MCF 10A (cell line): Measurements from ENCODE around the gene RECK. TPM values are rescaled to one million over a fixed set of nuclear protein-coding genes. Genes with fewer than 3 reads are reported as not detected.

Experiments
- BruUV-seq: library from RNA; stranded (reverse); fragments of 400-500 nt; replicated peaks from 2 replicates; lab custom pipeline; 2021; lab: Mats Ljungman, UMichigan
- CTCF ChIA-PET: fragments of 300-600 bp; sonication (Branson Sonifier 250); formaldehyde crosslinking; extraction: SDS; loops from one replicate; lab custom pipeline; 2021; ENCODE audit warnings: antibody characterized with exemption, inconsistent platforms; lab: Yijun Ruan, JAX
- POLR2A ChIA-PET: fragments of 300-600, 350-650 bp; sonication (Branson Sonifier 250); formaldehyde crosslinking; extraction: SDS; loops from one replicate; lab custom pipeline; 2020; ENCODE audit warnings: antibody characterized with exemption, inconsistent platforms; lab: Yijun Ruan, JAX
- DNase-seq: peaks from one replicate; pipeline ENCODE4 v3.0.0-alpha.2; 2018; ENCODE audit not compliant: unreplicated experiment
- H3K27ac Mint-ChIP-seq: one replicate; pipeline ENCODE4 v1.8.0; 2022; ENCODE audit warnings: mild to moderate bottlenecking, low read depth, mixed read lengths; ENCODE audit not compliant: unreplicated experiment
- H3K27me3 Mint-ChIP-seq: one replicate; pipeline ENCODE4 v1.8.0; 2022; ENCODE audit warnings: mixed read lengths; ENCODE audit not compliant: insufficient read depth, unreplicated experiment
- H3K36me3 Mint-ChIP-seq: one replicate; pipeline ENCODE4 v1.8.0; 2022; ENCODE audit warnings: mild to moderate bottlenecking, moderate library complexity, mixed read lengths; ENCODE audit not compliant: insufficient read depth, unreplicated experiment
- H3K4me1 Mint-ChIP-seq: one replicate; pipeline ENCODE4 v1.8.0; 2022; ENCODE audit warnings: mixed read lengths; ENCODE audit not compliant: insufficient read depth, unreplicated experiment
- H3K4me3 Mint-ChIP-seq: one replicate; pipeline ENCODE4 v1.8.0; 2022; ENCODE audit warnings: mild to moderate bottlenecking, moderate library complexity, mixed read lengths; ENCODE audit not compliant: unreplicated experiment
- H3K9me3 Mint-ChIP-seq: one replicate; pipeline ENCODE4 v1.8.0; 2022; ENCODE audit warnings: mixed read lengths; ENCODE audit not compliant: unreplicated experiment
- intact Hi-C: fragments of 100-400 bp; cut with micrococcal nuclease; formaldehyde crosslinking; loops from 2 replicates; pipeline ENCODE4 v1.14.1; 2022
- total RNA-seq: library from RNA; stranded (reverse); gene quantifications from 2 replicates; pipeline ENCODE4 v1.2.3, GENCODE V29; 2022
- TF ChIP-seq, protein P1 (sequence below): fragments of 200-600 bp; IDR thresholded peaks from one replicate; pipeline ENCODE4 v1.8.0; 2022; ENCODE audit warnings: antibody characterized with exemption, mild to moderate bottlenecking; ENCODE audit not compliant: unreplicated experiment

Gene RECK
- total RNA-seq, 1 experiment from 2014 or later = 3.7 TPM

DNA sequence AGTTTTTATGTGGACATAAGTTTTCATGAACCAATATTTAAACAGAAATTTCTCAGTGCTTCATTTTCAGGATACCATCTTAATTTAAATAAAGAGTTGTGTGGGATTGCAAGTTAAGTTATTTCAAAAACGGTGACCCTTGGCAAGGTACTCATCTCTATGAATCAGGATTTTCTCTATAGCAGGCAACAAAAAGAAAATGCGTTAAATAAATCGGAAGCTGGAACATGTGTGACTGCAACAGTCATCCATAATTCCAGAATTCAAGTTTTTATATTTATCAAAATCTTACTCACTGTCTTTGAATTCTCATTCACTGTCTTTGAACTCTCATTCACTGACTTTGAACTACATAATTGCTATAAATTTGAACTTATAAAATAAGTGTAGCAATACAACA is 5.8 kb upstream of the RECK start:
- DNase-seq = no peak
- Mint-ChIP-seq H3K4me3 (no peak overlapping the region), H3K27ac (no peak overlapping the region), H3K27me3 (peaks cover 19% of the 10 kb centered on the region), H3K9me3 (no peaks in the 10 kb centered on the region), H3K36me3 (no peaks in the 10 kb centered on the region), H3K4me1 (peaks cover 19% of the 10 kb centered on the region)
- BruUV-seq = no TSS peak
- ChIA-PET POLR2A (interaction anchor here (2.5 kb wide), 1 partner anchor 44 kb away, joined by 20 read pairs; no protein-coding TSS in a partner anchor), CTCF (interaction anchor here (0.6 to 0.7 kb wide), 4 partner anchors 15 to 182 kb away, joined by 3 to 4 read pairs (median 3); no protein-coding TSS in a partner anchor)
- TF ChIP-seq, protein P1, sequence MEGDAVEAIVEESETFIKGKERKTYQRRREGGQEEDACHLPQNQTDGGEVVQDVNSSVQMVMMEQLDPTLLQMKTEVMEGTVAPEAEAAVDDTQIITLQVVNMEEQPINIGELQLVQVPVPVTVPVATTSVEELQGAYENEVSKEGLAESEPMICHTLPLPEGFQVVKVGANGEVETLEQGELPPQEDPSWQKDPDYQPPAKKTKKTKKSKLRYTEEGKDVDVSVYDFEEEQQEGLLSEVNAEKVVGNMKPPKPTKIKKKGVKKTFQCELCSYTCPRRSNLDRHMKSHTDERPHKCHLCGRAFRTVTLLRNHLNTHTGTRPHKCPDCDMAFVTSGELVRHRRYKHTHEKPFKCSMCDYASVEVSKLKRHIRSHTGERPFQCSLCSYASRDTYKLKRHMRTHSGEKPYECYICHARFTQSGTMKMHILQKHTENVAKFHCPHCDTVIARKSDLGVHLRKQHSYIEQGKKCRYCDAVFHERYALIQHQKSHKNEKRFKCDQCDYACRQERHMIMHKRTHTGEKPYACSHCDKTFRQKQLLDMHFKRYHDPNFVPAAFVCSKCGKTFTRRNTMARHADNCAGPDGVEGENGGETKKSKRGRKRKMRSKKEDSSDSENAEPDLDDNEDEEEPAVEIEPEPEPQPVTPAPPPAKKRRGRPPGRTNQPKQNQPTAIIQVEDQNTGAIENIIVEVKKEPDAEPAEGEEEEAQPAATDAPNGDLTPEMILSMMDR = no peak
- intact Hi-C loops = no loop called here

DNA sequence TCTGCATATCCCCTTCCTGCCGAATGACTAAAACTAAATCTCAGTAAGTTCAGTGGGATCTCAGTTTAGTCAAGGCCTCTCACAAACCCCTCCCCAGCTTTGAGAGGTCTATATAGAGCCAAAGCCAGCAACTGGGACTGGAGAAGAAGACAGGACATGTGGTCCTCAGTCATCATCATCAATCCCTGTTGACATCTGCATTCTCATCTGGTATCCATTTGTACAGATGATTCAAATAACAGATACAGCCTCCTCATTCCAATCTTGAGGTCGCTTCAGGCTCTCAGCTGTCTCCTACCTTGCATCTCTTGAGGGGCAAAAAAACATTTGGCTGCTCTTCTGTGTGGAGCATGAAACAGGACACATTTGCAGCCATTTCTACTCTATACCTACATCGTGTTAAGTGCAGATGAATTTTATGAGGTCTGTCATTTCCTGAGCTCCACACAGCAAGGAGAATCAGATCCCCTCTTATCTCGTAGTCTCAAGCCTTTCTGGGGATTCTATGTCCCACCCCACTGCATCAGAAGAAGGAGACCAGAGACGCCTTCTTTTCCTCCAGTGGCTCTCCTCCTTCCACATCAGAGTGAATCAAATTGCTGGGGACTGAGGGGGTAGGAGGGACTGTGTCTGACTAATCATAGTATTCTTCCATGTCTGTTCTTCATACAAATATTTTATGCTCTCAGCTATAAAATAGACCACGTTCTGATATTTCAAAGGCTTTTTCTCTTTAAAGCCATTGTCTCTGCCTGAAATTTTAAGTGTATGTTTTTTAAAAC is 4.7 kb upstream of the RECK start:
- DNase-seq = no peak
- peaks cover 19% of the 10 kb centered on the region for H3K27me3 Mint-ChIP-seq
- ChIA-PET CTCF (interaction anchor here (1.0 to 1.1 kb wide), 2 partner anchors 8 to 43 kb away, joined by 3 to 7 read pairs; no protein-coding TSS in a partner anchor), POLR2A (interaction anchor here (0.7 kb wide), 1 partner anchor 542 kb away, joined by 3 read pairs; no protein-coding TSS in a partner anchor)
- H3K4me3 Mint-ChIP-seq = no peak overlapping the region
- H3K4me1 Mint-ChIP-seq = peaks cover 19% of the 10 kb centered on the region
- H3K9me3 Mint-ChIP-seq = no peaks in the 10 kb centered on the region
- H3K36me3 Mint-ChIP-seq = no peaks in the 10 kb centered on the region
- intact Hi-C loops = no loop called here
- no TSS peak for BruUV-seq
- no peak overlapping the region for H3K27ac Mint-ChIP-seq
- TF ChIP-seq, protein P1 = no peak

DNA sequence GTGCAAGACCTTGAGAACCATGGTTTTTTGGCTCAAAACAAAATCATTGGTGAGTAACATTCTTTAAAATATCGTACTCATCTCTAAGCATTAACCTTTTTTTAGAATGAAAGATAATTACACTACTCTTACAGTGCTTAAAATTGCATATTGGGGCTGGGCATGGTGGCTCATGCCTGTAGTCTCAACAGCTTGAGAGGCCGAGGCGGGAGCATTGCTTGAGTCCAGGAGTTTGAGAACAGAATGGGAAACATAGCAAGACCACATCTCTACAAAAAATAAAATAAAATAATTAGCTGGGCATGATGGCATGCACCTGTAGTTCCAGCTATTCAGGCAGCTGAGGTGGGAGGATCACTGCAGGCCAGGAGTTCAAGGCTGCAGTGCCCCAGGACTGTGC is 2.9 kb upstream of the RECK start:
- peaks cover 25% of the 10 kb centered on the region for H3K4me1 Mint-ChIP-seq
- no TSS peak for BruUV-seq
- no peaks in the 10 kb centered on the region for H3K36me3 Mint-ChIP-seq
- DNase-seq = no peak
- no peak overlapping the region for H3K27ac Mint-ChIP-seq
- H3K27me3 Mint-ChIP-seq = peaks cover 19% of the 10 kb centered on the region
- POLR2A ChIA-PET = no interaction called here
- no peaks in the 10 kb centered on the region for H3K9me3 Mint-ChIP-seq
- intact Hi-C loops = no loop called here
- TF ChIP-seq, protein P1 = no peak
- H3K4me3 Mint-ChIP-seq = no peak overlapping the region
- CTCF ChIA-PET = no interaction called here

DNA sequence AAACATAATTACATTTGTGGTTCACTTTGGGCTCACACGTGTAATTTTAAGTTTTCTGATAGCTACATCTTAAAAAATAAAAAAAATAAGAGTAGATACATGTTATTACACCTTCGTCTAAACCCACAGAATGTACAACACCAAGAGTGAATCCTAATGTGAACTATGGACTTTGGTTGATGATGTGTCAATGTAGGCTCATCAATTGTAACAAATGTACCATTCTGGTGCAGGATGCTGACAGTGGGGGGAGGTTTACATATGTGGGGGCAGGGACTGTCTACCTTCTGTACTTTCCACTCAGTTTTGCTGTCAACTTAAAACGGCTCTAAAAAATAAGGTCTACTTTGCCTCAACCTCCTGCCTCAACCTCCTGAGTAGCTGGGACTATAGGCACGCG is 2.5 kb upstream of the RECK start:
- TF ChIP-seq, protein P1 = no peak
- peaks cover 19% of the 10 kb centered on the region for H3K27me3 Mint-ChIP-seq
- no peaks in the 10 kb centered on the region for H3K9me3 Mint-ChIP-seq
- H3K27ac Mint-ChIP-seq = no peak overlapping the region
- peaks cover 20% of the 10 kb centered on the region for H3K4me1 Mint-ChIP-seq
- no peak overlapping the region for H3K4me3 Mint-ChIP-seq
- DNase-seq = no peak
- BruUV-seq = no TSS peak
- no peaks in the 10 kb centered on the region for H3K36me3 Mint-ChIP-seq
- POLR2A ChIA-PET = no interaction called here
- intact Hi-C loops = no loop called here
- CTCF ChIA-PET = no interaction called here
